Left ventricle myocardium superior (tissue), 1 donor: ENCODE results near the gene RBM4B. TPM values are rescaled to one million over a fixed set of nuclear protein-coding genes. Genes with fewer than 3 reads are reported as not detected.
"Not testable (repeated sequence)": the region's sequence is repeated elsewhere in the genome, so short reads cannot be mapped to it uniquely, and the experiment has no call there.

Source experiments
- ATAC-seq: fragments of 200-7000 bp; cut with Tn5 transposase; one replicate; pipeline ENCODE4 v1.9.1; 2020; ENCODE audit warnings: mild to moderate bottlenecking, moderate library complexity
- DNase-seq: peaks from one replicate; pipeline ENCODE4 v3.0.0-alpha.2; 2020
- intact Hi-C: fragments of 100-400 bp; cut with micrococcal nuclease; formaldehyde crosslinking; loops from one replicate; pipeline ENCODE4 v1.11.0; 2022
- total RNA-seq: library from RNA; stranded (reverse); fragmentation: NEBNext Ultra II Directional; extraction: Animal tissue kit (Norgen Biotek cat#: 25700); gene quantifications from one replicate; pipeline ENCODE4 v1.2.1, GENCODE V29; 2021
- donor health status: DM: no; HTN: yes; CAD: no; lungs with severe emphysema.

Gene RBM4B
- total RNA-seq, 1 donor from 2014 or later = 13.1 TPM

DNA sequence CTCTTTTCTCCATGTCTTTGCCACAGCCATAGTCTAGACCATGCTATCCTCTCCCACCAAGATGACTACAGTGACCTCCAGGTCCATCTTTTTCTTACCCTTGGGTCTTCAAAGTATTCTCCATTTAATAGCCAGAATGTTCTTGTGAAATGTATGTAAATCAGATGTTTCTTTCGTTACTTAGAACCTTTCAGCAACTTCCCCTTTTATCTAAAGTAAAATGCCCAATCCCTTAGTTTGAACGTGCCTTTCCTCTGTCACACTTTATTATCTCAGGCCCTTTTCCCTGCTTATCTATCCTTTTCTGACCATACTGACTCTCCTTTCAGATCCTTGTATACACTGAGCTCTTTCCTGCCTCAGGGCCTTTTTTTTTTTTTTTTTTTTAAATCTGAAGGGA lies 17.9 kb downstream of the RBM4B start:
- no peak for ATAC-seq
- DNase-seq = no peak
- intact Hi-C loops = no loop called here

DNA sequence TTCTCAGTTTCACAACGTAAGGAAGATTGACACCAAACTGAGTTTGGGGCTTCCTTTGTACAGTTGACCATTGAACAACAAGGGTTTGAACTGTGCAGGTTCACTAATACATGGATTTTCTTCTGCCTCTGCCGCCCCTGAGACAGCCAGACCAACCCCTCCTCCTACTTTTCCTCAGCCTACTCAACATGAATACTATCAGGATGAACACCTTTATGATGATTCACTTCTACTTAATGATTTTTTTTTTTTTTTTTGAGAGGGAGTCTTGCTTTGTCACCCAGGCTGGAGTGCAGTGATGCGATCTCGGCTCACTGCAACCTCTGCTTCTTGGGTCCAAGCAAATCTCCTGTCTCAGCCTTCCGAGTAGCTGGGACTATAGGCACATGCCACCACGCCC lies 24.6 kb downstream of the RBM4B start:
- intact Hi-C loops = no loop called here
- ATAC-seq (no peak), DNase-seq (no peak)

DNA sequence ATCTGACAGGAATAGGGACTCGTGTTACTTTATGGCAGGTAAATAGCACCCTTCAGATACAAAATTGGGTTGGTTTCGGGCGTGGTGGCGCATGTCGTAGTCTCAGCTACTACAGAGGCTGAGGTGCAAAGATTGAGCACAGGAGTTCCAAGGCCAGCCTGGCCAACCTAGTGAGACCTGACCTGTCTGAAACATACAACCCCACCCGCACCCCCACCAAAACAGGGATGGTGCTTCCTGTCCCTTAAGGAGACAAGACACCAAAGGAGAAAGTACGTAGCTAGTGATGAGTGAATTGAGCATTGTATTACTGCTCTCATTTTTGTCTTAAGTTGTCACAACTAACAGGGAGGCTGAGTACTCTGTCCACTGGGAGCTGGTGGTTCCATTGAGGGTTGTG lies 25.0 kb downstream of the RBM4B start:
- no peak for DNase-seq
- no peak for ATAC-seq
- intact Hi-C loops = no loop called here

DNA sequence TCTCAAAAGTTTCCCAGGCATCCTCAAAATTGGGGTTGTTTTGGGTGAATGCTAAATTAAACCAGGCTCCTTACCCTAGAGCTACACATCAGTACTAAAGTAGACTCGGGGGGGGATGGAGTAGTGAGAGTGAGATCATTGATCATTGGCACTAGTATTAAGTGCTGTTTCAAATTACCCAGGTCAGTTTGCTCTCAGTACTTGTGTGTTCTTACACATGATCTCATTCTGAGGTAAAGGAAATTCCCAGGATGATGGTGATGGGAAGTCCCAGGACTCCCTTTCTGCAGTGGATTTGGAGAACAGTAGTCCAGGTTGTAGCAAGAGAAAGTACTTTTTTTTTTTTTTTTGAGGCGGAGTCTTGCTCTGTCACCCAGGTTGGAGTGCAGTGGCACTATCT lies 26.7 kb downstream of the RBM4B start:
- no peak for ATAC-seq
- intact Hi-C loops = no loop called here
- DNase-seq = no peak

DNA sequence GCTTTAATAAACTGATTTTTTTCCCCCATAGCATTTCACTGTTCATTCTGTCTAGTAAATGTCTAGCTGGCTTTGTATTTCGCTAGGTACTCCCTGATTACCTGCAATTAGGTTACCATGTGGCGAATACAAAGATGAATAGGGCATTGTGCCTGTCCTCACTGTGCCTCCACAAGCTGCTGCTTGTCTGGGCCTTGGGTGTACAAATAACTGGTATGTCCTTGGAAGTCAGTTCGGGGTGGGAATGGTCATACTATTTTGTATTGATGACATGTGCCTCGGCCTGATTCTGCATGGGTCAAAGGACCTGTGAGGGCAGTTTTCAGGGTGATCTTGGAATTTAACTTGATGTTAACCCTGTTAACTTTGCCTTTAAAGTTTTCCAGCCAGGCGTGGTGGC lies 27.8 kb downstream of the RBM4B start:
- no peak for ATAC-seq
- intact Hi-C loops = no loop called here
- no peak for DNase-seq

DNA sequence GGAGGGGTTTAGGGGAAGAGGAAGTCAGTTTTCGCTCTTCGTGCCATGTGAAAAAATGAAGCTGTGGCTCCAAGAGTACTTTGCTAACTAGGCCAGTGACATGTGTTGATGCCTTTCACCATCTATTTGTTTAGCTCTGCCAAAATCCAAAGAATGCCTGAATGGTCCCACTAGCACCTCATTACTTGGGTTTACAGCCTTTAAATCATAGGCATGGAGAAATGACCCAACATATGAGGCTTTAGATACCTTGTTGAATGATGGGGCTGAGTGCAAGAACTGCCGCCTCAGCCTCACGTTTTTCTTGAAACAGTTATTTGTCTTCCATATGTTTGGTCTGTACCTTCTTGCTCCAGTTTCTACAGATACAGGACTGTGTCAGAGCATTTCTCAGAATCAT lies 30.9 kb downstream of the RBM4B start:
- intact Hi-C loops = no loop called here
- DNase-seq = no peak
- ATAC-seq = no peak

DNA sequence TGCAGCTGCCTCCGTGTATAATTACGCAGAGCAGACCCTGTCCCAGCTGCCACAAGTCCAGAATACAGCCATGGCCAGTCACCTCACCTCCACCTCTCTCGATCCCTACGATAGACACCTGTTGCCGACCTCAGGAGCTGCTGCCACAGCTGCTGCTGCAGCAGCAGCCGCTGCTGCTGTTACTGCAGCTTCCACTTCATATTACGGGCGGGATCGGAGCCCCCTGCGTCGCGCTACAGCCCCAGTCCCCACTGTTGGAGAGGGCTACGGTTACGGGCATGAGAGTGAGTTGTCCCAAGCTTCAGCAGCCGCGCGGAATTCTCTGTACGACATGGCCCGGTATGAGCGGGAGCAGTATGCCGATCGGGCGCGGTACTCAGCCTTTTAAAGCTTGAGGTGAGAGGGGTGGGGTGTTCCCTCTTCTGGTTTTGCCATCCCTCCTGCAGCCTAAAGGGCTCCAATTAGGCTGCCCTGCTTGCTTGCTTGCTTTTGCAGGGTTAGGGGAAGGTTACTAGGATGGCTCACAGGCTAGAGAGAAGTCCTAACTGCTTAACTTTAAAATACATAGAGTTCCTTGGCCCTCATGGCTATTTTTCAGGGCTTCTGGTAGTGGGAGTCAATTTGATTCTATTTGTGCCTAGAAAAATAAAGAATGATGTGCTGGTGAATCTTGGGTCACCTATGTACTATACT lies 33.8 kb downstream of the RBM4B start:
- intact Hi-C loops = no loop called here
- ATAC-seq (no peak), DNase-seq (no peak)

DNA sequence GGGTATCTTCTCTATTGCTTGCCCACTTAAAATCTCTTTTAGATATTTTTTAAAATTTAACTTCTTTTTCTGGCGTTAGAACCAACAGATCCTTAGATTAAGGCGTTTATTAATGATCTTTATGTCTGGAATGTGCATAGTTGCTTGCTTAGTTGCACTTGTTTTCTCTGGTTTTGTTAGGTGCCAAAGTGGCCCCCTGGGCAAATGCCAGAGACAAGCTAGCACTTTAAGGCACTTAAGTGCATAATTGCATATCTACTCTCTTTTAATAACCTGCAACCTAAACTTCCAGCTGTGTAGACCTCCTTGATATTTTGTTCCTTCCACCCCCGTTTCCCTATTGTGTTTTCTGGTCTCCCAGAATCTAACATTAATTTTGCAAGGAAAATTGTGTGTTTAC lies 35.9 kb downstream of the RBM4B start:
- ATAC-seq (no peak), DNase-seq (no peak)
- intact Hi-C loops = no loop called here

DNA sequence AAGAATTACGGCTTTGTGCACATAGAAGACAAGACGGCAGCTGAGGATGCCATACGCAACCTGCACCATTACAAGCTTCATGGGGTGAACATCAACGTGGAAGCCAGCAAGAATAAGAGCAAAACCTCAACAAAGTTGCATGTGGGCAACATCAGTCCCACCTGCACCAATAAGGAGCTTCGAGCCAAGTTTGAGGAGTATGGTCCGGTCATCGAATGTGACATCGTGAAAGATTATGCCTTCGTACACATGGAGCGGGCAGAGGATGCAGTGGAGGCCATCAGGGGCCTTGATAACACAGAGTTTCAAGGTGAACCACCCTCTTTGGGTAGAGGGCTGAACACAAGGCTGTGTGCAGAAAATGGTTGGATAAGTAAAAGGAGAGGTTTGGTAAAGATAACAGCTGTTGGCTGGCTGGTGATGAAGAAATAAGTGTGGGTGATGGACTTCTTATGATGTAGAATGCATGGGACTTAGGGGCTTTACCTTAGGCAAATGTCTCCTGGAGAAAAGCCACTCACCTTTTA lies 37.8 kb downstream of the RBM4B start:
- DNase-seq, intact Hi-C loops, ATAC-seq: not testable (repeated sequence)

DNA sequence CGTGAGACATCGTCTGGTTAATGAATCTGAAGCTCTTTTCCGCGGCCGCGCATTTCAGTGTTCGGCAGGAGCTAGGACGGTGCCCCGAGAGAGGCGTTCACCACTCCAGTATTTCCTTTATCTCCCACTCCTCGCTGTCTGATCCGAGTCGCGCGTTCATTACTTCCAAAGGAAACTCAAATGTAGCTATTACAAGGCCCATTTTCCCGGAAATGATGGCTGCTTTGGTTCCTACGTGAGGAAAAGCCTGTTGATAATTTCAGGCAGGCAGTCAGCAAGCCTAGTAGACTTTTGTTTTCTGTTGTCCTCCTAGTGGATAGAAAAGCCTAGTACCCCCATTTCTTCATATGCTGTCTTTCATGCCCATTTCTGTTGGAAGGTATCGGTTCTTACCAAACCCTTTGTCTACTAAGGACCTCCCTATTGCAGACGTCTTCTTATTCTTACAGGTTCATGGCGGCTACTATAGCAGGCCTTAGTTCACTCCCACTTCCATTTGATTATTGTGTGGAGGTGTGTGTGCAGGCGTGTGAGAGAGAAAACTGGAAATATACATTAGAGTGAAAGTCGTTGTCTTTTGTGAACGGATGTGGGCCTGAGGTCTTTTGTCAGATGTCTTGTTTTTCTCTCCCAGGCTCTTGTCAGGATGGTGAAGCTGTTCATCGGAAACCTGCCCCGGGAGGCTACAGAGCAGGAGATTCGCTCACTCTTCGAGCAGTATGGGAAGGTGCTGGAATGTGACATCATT lies 38.4 kb downstream of the RBM4B start:
- intact Hi-C loops = no loop called here
- DNase-seq (no peak), ATAC-seq (peak; percentile 5)

DNA sequence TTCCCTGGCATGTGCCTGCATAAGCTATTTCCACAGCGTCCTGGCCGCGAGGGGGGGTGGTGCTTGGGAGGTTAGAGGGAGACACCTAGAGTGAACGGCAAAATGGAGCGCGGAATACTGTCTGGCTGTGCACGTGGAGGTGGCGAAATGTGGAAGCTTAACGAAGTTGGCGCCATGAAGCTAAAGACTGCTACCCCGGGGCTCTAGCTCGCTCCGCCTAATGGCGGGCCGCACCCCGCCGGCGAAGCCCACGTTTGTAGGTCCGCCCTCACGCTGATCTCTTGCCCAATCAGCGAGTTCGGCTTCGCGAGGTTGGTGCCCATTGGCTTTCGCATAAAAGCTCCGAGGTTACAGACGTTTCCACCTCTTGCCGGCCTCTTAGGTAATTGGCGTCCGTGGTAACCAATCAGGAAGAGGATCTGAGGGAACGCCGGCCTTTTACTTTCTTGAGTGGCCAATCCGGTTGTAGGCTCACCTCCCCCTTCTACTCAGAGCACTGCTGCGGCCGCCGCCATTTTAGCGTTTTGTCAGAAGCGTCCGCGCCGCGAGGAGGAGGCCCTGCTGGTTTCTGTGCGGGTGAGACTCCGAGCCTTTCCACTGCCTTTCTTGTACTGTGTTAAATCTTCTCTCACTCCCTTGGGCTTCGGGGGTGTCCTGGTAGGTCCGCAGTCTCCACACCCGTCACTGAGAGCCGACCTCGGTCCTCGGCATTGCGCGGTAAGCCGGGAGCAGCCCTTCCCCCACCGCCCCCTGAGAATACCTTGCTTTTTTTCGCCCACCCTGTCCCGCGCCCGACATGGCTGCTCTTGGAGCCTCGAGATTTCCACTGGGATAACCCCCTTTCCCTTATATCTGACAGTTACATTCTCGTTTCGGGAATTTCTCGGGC lies 39.3 kb downstream of the RBM4B start, which contains the start of gene RBM4:
Gene RBM4, plus strand, starts transcription at position 527 of the 889 bp plus-strand sequence. CDS start 1,009 bp downstream, outside the sequence.
- ATAC-seq = peak; percentile 98
- DNase-seq = peak; percentile 95
- intact Hi-C loops = no loop called here

DNA sequence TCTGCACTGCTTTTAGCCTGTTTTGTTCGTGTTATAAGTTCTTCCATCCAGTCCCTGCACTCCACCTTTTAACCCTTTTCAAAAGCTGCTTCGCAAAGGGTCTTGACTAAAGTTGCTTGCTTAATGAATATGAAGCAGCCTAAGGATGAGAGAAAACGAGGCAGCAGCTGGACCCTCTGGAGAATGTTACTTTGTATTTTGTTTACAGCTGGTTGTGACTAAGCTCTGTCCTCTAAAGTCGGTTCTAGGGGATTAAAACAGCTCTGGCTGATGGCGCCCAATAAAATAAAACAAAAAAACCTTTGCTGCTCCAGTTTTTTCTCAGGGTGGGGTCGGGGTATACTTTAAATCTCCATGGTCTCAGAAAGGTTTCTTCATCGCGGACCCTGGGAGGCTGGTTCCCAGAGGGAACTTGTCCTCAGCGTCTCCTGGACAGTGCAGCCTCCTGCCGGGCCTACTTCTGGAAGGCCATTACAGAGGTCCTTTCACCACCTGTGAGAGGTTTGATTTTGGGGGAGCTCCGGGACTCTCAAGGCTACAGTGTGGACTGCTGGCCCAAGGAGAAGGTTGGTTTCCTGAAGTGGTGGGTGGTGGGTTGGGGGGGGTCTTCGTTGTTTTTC lies 40.0 kb downstream of the RBM4B start:
- intact Hi-C loops = no loop called here
- ATAC-seq (peak; percentile 1), DNase-seq (no peak)

DNA sequence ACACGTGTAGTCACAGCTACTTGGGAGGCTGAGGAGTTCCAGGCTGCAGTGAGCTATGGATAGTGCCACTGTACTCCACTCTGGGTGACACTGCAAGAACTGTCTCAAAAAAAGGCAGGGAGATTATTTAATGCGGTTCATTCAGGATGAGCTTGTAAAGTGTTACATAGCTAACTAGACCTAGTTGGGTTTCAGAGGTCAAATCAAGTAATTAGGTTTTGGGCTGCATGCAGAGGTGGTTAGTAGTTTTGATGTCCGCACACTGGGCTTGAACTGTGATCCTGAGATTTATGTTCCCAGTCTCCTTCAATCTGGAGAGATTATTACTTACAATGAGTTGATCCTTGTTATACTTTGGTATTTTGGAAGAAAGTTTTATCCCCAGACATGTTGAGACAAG lies 41.3 kb downstream of the RBM4B start:
- ATAC-seq (no peak), DNase-seq (no peak)
- intact Hi-C loops = no loop called here

DNA sequence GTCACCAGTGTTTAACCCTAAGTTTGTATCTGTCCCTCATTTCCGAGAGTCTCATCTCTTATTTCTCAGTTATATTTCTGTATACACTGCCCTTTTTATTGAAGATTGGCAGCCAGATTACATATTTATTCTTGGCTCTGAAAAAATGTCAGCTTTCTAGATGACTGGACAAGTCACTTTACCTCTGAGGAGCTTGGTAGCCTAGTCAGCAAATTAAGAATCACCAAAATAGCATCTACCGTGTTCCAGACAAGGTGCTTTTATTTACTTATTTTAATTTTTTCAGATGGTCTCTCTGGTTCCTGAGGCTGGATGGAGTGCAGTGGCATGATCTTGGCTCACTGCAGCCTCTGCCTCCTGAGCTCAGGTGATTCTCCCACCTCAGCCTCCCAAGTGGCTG lies 44.7 kb downstream of the RBM4B start:
- DNase-seq = no peak
- no peak for ATAC-seq
- intact Hi-C loops = no loop called here

DNA sequence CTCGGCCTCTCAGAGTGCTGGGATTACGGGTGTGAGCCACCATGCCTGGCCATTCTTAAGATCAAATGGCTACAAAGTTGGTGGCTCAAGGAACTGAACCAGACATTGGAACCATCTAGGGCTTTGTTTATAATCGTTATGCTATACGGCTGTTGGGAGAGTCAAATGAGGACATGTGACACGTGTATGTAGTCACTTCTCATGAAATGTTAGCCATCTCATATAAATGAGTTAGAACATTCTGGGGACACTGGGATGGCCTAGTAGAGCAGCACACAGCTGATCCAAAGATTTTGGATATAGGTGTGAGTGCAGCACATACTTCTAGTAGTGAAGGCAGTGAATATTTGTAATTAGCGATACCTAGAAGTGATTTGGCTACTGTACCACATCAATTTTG lies 45.8 kb downstream of the RBM4B start:
- DNase-seq (no peak), ATAC-seq (no peak)
- intact Hi-C loops = no loop called here

DNA sequence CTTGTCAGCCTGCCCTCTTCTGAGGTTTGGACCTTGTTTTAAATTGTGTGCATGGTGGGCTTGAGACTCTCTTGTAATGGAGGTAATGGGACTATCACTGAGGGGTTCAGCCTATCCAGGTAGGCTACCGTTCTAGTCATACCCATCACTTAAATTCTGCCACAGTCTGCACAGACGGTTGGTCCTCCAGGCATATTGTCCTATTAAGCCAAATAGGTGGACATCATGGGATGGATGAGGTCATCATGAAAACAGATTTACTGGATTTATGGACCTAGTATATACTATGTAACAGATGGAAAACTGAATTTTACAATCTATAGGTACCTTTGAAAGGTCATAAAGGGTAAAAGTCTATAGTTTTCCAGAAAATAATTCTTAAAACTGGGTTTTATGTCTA lies 48.3 kb downstream of the RBM4B start:
- no peak for ATAC-seq
- intact Hi-C loops = no loop called here
- DNase-seq = no peak

DNA sequence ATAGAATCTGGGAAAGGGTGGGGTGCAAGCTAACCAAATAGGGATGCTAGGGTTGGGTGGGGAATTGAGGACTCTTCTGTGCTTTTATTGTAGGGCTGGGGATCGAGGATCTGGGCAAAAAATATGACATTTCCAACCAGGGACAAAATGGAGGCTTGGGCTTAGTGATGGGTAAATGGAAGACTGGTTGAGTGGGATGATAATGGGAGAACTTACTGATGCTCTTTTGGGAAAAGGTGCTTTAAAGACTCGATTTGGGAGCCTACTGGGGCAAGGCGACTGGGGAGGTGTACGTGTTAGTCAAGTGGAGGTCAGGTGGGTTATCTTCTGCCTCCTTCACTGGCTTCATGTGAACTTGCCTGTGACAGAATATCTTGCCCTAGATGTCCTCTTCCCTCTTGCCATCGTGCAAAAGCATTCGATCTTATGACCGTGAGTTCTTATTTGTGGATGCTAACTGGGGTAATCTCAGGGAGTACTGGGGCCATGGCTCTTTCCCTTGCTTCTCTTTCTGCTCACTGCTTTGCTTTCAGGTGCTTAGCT lies 49.6 kb downstream of the RBM4B start:
- DNase-seq (no peak), ATAC-seq (no peak)
- intact Hi-C loops = no loop called here

DNA sequence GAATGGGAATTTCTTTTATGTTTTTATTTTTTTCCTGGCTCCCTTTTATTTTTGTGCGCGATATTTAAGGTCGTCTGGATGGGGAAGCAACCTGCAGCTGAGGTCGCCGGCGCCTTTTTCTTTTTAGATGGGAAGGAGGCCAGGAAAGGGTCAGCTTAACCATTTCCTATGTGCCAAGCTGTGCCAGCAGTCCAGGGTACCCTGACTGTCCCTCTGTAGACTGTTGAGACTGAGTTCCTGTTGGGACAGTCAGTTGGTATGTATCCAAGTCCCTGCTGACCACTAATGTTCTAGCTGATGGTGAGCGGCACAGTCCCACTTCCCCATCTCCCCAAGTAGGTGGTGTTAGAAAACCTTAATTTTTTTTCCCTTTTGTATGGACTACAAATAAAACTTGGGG lies 50.8 kb downstream of the RBM4B start:
- intact Hi-C loops = no loop called here
- DNase-seq = no peak
- peak; percentile 14 for ATAC-seq

DNA sequence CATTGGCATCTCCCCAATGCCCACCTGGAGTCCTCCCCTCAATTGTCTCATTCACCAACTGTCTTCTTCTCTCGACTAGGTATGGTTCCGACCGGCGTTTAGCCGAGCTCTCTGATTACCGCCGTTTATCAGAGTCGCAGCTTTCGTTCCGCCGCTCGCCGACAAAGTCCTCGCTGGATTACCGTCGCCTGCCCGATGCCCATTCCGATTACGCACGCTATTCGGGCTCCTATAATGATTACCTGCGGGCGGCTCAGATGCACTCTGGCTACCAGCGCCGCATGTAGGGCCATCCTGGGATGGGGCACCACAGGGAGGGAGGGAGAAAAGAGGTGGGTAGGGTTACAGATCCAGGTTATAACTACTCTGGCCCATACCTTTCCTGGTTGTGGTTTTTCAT lies 51.3 kb downstream of the RBM4B start:
- intact Hi-C loops = no loop called here
- DNase-seq = no peak
- ATAC-seq = no peak
